HepG2 (cell line): Measurements from ENCODE around the gene NCMAP.

ENCODE experiments used
- HINFP ChIP-seq: sonication (generic); formaldehyde crosslinking; IDR thresholded peaks from 2 replicates; pipeline ENCODE4 v1.4.0; 2020; ENCODE audit warnings: low read depth, mild to moderate bottlenecking, missing genetic modification reagents
- NCOA2 ChIP-seq: sonication (generic); formaldehyde crosslinking; IDR thresholded peaks from 2 replicates; pipeline ENCODE4 v1.8.0; 2022; ENCODE audit warnings: inconsistent platforms
- POLR2AphosphoS5 ChIP-seq: IDR thresholded peaks from 2 replicates; pipeline ENCODE4 v1.6.1; 2012; ENCODE audit warnings: low read depth, low read length
- ZNF512B ChIP-seq: sonication (generic); formaldehyde crosslinking; IDR thresholded peaks from 2 replicates; pipeline ENCODE4 v1.5.1; 2020; ENCODE audit warnings: missing genetic modification reagents, mild to moderate bottlenecking, borderline replicate concordance
- TF ChIP-seq, protein P1 (sequence below): sonication (generic); formaldehyde crosslinking; IDR thresholded peaks from 2 replicates; pipeline ENCODE4 v1.9.0; 2021; ENCODE audit warnings: missing genetic modification reagents, borderline replicate concordance

GRCh38 chr1:24643363-24644099, 87.6 kb downstream of the NCMAP start:
- TF ChIP-seq, protein P1, sequence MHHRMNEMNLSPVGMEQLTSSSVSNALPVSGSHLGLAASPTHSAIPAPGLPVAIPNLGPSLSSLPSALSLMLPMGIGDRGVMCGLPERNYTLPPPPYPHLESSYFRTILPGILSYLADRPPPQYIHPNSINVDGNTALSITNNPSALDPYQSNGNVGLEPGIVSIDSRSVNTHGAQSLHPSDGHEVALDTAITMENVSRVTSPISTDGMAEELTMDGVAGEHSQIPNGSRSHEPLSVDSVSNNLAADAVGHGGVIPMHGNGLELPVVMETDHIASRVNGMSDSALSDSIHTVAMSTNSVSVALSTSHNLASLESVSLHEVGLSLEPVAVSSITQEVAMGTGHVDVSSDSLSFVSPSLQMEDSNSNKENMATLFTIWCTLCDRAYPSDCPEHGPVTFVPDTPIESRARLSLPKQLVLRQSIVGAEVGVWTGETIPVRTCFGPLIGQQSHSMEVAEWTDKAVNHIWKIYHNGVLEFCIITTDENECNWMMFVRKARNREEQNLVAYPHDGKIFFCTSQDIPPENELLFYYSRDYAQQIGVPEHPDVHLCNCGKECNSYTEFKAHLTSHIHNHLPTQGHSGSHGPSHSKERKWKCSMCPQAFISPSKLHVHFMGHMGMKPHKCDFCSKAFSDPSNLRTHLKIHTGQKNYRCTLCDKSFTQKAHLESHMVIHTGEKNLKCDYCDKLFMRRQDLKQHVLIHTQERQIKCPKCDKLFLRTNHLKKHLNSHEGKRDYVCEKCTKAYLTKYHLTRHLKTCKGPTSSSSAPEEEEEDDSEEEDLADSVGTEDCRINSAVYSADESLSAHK (CRISPR knock-in tag) = no peak
- TF ChIP-seq NCOA2 (CRISPR knock-in tag) (no peak), ZNF512B (no peak), POLR2AphosphoS5 (no peak), HINFP (CRISPR knock-in tag) (no peak)
